Ovary (tissue), 9 donors: ENCODE results near the gene DNM2. TPM values are rescaled to one million over a fixed set of nuclear protein-coding genes. Genes with fewer than 3 reads are reported as not detected.
A peak's percentile ranks its signal among the peaks of the same experiment; 100 is the strongest.

Experiments
- DNase-seq, 5 donors: peaks; one replicate each; pipeline ENCODE4 v3.0.0-alpha.2; 2019 to 2020
- H3K27ac ChIP-seq, 2 donors: fragments of 200-600 bp; one replicate each; pipeline versions ENCODE4 v1.5.1 to v1.8.0; 2019 to 2022
- H3K27me3 ChIP-seq: fragments of 200-600 bp; one replicate; pipeline ENCODE4 v1.8.0; 2022
- H3K36me3 ChIP-seq: fragments of 200-600 bp; sonication (generic); one replicate; pipeline ENCODE4 v1.5.1; 2019
- H3K4me1 ChIP-seq: one replicate; pipeline ENCODE4 v1.8.1; 2013; ENCODE audit warnings: mild to moderate bottlenecking, moderate library complexity; ENCODE audit not compliant: insufficient read depth
- H3K4me3 ChIP-seq: fragments of 200-600 bp; sonication (generic); one replicate; pipeline ENCODE4 v1.5.1; 2017
- H3K9me3 ChIP-seq, 2 donors: fragments of 200-600 bp in 1 of 2; sonication (generic) in 1 of 2; one replicate each; pipeline versions ENCODE4 v1.5.1 to v1.8.1; 2013 to 2019; ENCODE audit warnings: mild to moderate bottlenecking in 1 of 2, moderate library complexity in 1 of 2
- EP300 ChIP-seq: sonication (generic); formaldehyde crosslinking; IDR thresholded peaks from one replicate; pipeline ENCODE4 v1.6.1; 2017; ENCODE audit warnings: antibody characterized with exemption
- POLR2A ChIP-seq: fragments of 450-650 bp; IDR thresholded peaks from one replicate; pipeline ENCODE4 v1.6.1; 2017; ENCODE audit warnings: antibody characterized with exemption, mild to moderate bottlenecking, moderate library complexity
- WGBS, 3 donors: extraction: QIAGEN DNeasy Blood & Tissue Kit in 1 of 3; methylation state at CpG; one replicate each; pipeline versions ENCODE4 v1.1.5 to v1.1.7; 2013 to 2017; 5-methylcytosine and 5-hydroxymethylcytosine counted together
- intact Hi-C, 4 donors: fragments of 100-400 bp; cut with DNase I; formaldehyde crosslinking; loops; one replicate each; pipeline versions ENCODE4 v1.11.0 to v1.15.1; 2022 to 2023
- polyA plus RNA-seq, 2 donors: library from polyadenylated mRNA; stranded (reverse); fragments of 200-250 nt in 1 of 2; fragments of 350-450 nt in 1 of 2; fragmentation: Illumina TruSeq in 1 of 2; extraction: RNeasy Lipid Tissue Mini Kit (QIAGEN cat#74804) in 1 of 2; gene quantifications; one replicate each; pipeline ENCODE4 v1.2.3, GENCODE V29; 2013 to 2014
- total RNA-seq, 7 donors: library from RNA; depleted of rRNA in 2 of 7; stranded (reverse); fragments of >200 nt in 2 of 7; fragmentation: NEBNext Ultra II Directional in 3 of 7; extraction: Animal tissue kit (Norgen Biotek cat#: 25700) in 3 of 7; gene quantifications; one replicate each; pipeline versions ENCODE4 v1.1.0 to v1.2.4, GENCODE V29; 2016 to 2023
- TF ChIP-seq, protein P1 (sequence below), 3 donors: fragments of 450-650 bp in 2 of 3; fragments of 200-600 bp in 1 of 3; IDR thresholded peaks; one replicate each; pipeline versions ENCODE4 v1.5.1 to v1.8.0; 2016 to 2022; ENCODE audit warnings: antibody characterized with exemption in 3 of 3, mild to moderate bottlenecking in 1 of 3
- donor health status: DM: no; HTN: no; CAD: no; lungs with moderate emphysema.
- donor health status: DM: no; HTN: no; CAD: no.
- donor health status: Bipolar disorder and iron deficiency.
- donor health status: DM: yes; HTN: yes; CAD: no.
- donor health status: DM: no; HTN: no; CAD: no.
- donor health status: DM: yes; HTN: yes; CAD: no.

DNM2 gene
- total and polyA plus RNA-seq, 9 donors = 51.1 to 121 (median 74.3) TPM

- TF ChIP-seq EP300 (no peak), POLR2A (no peak)
- TF ChIP-seq, protein P1, sequence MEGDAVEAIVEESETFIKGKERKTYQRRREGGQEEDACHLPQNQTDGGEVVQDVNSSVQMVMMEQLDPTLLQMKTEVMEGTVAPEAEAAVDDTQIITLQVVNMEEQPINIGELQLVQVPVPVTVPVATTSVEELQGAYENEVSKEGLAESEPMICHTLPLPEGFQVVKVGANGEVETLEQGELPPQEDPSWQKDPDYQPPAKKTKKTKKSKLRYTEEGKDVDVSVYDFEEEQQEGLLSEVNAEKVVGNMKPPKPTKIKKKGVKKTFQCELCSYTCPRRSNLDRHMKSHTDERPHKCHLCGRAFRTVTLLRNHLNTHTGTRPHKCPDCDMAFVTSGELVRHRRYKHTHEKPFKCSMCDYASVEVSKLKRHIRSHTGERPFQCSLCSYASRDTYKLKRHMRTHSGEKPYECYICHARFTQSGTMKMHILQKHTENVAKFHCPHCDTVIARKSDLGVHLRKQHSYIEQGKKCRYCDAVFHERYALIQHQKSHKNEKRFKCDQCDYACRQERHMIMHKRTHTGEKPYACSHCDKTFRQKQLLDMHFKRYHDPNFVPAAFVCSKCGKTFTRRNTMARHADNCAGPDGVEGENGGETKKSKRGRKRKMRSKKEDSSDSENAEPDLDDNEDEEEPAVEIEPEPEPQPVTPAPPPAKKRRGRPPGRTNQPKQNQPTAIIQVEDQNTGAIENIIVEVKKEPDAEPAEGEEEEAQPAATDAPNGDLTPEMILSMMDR (IDR thresholded peaks at IDR 0.05) = no peak
- Histone ChIP-seq H3K4me1 (no peaks in the 10 kb centered on the region), H3K4me3 (no peak overlapping the region), H3K9me3 (no peaks in the 10 kb centered on the region), H3K27ac (no peak overlapping the region), H3K27me3 (no peaks in the 10 kb centered on the region), H3K36me3 (no peaks in the 10 kb centered on the region)
- DNase-seq = no peak
- 84 to 87% (median 86%) methylated on average over 14 of the region's 14 CpGs for WGBS, 3 donors
- intact Hi-C loops = no loop called here
Measured at GRCh38 chr19:10797078-10797477, 79.2 kb downstream of the DNM2 start.

- Histone ChIP-seq H3K27ac (no peak overlapping the region), H3K4me3 (no peak overlapping the region), H3K27me3 (no peaks in the 10 kb centered on the region), H3K36me3 (no peaks in the 10 kb centered on the region), H3K9me3 (no peaks in the 10 kb centered on the region), H3K4me1 (no peaks in the 10 kb centered on the region)
- 72 to 73% (median 72%) methylated on average over 19 of the region's 19 CpGs for WGBS, 3 donors
- no peak for DNase-seq
- intact Hi-C loops = no loop called here
- TF ChIP-seq POLR2A (no peak), EP300 (no peak)
- TF ChIP-seq, protein P1 (IDR thresholded peaks at IDR 0.05) = no peak
Measured at GRCh38 chr19:10797541-10798256, 79.8 kb downstream of the DNM2 start.

DNA sequence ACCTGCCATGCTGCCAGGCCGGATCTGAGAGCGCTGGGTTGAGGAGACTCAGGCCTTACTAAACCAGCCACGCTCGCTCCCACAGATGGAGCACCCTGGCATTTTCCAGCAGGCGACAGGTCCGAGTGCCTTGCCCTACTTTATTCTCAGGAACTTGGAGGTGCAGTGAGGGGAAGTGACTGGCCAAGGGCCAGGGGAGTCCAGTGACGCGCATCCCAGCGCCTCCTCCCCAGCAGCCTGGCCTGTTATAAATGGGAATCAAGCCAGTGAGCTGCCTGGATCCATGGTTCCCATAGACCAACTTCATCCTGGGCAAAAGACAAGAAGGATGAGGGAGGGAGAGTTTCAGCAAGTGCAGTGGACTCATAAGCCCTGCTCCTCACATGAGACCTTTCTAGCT lies 82.6 kb downstream of the DNM2 start:
- H3K27ac ChIP-seq = no peak overlapping the region
- 55 to 62% (median 61%) methylated on average over 9 of the region's 9 CpGs for WGBS, 3 donors
- intact Hi-C loops = no loop called here
- H3K9me3 ChIP-seq = no peaks in the 10 kb centered on the region
- peak in 1 of 5 donors; percentile 68 for DNase-seq
- TF ChIP-seq EP300 (no peak), POLR2A (no peak)
- TF ChIP-seq, protein P1 (IDR thresholded peaks at IDR 0.05) = no peak
- H3K36me3 ChIP-seq = no peaks in the 10 kb centered on the region
- no peaks in the 10 kb centered on the region for H3K4me1 ChIP-seq
- no peaks in the 10 kb centered on the region for H3K27me3 ChIP-seq
- no peak overlapping the region for H3K4me3 ChIP-seq

DNA sequence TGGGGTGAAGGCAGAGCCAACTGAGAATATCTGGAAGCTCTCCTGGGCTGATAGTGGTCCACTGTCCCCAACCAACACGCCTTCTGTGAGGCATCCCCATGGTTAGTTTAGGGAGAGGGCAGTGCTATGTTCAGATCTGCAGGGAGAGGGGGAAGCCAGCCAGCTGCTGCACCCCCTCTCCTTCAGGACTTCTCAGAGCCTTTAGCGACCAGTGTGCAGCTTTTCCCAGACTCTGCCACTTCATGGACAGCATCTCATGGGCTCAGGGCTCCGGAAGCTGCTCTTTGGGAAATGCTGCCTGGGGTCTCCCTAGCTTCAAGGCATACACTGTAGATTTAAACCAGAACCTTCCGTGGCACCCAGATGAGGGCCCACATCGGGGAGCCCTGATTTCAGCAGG lies 84.6 kb downstream of the DNM2 start:
- Histone ChIP-seq H3K27ac (no peak overlapping the region), H3K36me3 (no peaks in the 10 kb centered on the region), H3K4me3 (no peak overlapping the region), H3K9me3 (no peaks in the 10 kb centered on the region), H3K27me3 (no peaks in the 10 kb centered on the region), H3K4me1 (no peaks in the 10 kb centered on the region)
- intact Hi-C loops = no loop called here
- WGBS, 3 donors = 90 to 98% (median 97%) methylated on average over 5 of the region's 5 CpGs
- no peak for TF ChIP-seq EP300
- TF ChIP-seq, protein P1 (IDR thresholded peaks at IDR 0.05) = no peak
- DNase-seq = no peak
